ENCODE data around the gene DEFB132.

- TF ChIP-seq CTCF (IDR thresholded peaks at IDR 0.05; ENCODE audit: low read length) (no peak), EZH2 (optimal IDR thresholded peaks at IDR 0.05; ENCODE audit: low read depth, low read length) (no peak), EZH2phosphoT487 (IDR thresholded peaks at IDR 0.05; ENCODE audit: low read length) (no peak)
Measured at GRCh38 chr20:276620-277495, 19.3 kb downstream of the DEFB132 start.
